Measurements from ENCODE around the gene CPNE8.

CPNE8 gene

GRCh38 chr12:38744041-38744440, 161.3 kb downstream of the CPNE8 start:
- TF ChIP-seq YY1 (IDR thresholded peaks at IDR 0.05; ENCODE audit: low read depth), result no peak

- TF ChIP-seq YY1 (IDR thresholded peaks at IDR 0.05; ENCODE audit: low read depth) (no peak), USF1 (IDR thresholded peaks at IDR 0.05) (no peak), NFIC (IDR thresholded peaks at IDR 0.05) (no peak), EP300 (IDR thresholded peaks at IDR 0.05; ENCODE audit: borderline replicate concordance) (no peak), RAD21 (IDR thresholded peaks at IDR 0.05; ENCODE audit: low read depth) (no peak), TCF12 (IDR thresholded peaks at IDR 0.05; ENCODE audit: low read depth) (no peak), REST (IDR thresholded peaks at IDR 0.05; ENCODE audit: low read depth) (no peak), TAF1 (IDR thresholded peaks at IDR 0.05; ENCODE audit: low read depth) (no peak), CREB1 (IDR thresholded peaks at IDR 0.05; ENCODE audit: low read depth) (no peak), CEBPB (IDR thresholded peaks at IDR 0.05) (no peak), EGR1 (IDR thresholded peaks at IDR 0.05) (no peak), TEAD4 (IDR thresholded peaks at IDR 0.05) (no peak), FOXM1 (IDR thresholded peaks at IDR 0.05; ENCODE audit: borderline replicate concordance, low read depth) (no peak), ZBTB7A (IDR thresholded peaks at IDR 0.05; ENCODE audit: low read depth) (no peak)
- TF ChIP-seq, protein P1, sequence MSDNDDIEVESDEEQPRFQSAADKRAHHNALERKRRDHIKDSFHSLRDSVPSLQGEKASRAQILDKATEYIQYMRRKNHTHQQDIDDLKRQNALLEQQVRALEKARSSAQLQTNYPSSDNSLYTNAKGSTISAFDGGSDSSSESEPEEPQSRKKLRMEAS (IDR thresholded peaks at IDR 0.05), result no peak
These were observed 168.6 kb downstream of the CPNE8 start for GRCh38 chr12:38736821-38737220.

DNA sequence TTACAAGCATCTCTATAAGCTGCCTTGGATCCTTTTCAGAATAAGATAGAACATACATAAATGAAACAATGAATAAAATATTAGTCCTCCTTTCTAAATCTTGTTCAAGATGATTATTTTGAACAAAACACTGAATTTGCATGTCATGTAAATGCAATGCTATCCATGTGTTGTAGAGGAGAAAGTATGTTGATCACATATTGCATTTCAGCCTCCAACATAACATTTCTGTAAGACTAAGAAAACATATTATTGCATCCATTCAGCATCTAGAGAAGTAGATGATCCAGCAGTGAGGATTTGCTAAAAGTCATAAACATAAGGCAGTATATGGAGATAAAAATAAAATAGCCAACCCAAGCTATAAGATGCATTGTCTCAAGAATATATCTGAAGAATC, 172.6 kb downstream of the CPNE8 start:
- TF ChIP-seq NFIC (IDR thresholded peaks at IDR 0.05) (no peak), CEBPB (IDR thresholded peaks at IDR 0.05) (no peak), RAD21 (IDR thresholded peaks at IDR 0.05; ENCODE audit: low read depth) (no peak), REST (IDR thresholded peaks at IDR 0.05; ENCODE audit: low read depth) (no peak), ZBTB7A (IDR thresholded peaks at IDR 0.05; ENCODE audit: low read depth) (no peak), CREB1 (IDR thresholded peaks at IDR 0.05; ENCODE audit: low read depth) (no peak), FOXM1 (IDR thresholded peaks at IDR 0.05; ENCODE audit: borderline replicate concordance, low read depth) (no peak), YY1 (IDR thresholded peaks at IDR 0.05; ENCODE audit: low read depth) (no peak), USF1 (IDR thresholded peaks at IDR 0.05) (no peak), EP300 (IDR thresholded peaks at IDR 0.05; ENCODE audit: borderline replicate concordance) (no peak), TEAD4 (IDR thresholded peaks at IDR 0.05) (no peak), EGR1 (IDR thresholded peaks at IDR 0.05) (no peak), TAF1 (IDR thresholded peaks at IDR 0.05; ENCODE audit: low read depth) (no peak), TCF12 (IDR thresholded peaks at IDR 0.05; ENCODE audit: low read depth) (no peak)
- TF ChIP-seq, protein P1 (IDR thresholded peaks at IDR 0.05), result no peak

DNA sequence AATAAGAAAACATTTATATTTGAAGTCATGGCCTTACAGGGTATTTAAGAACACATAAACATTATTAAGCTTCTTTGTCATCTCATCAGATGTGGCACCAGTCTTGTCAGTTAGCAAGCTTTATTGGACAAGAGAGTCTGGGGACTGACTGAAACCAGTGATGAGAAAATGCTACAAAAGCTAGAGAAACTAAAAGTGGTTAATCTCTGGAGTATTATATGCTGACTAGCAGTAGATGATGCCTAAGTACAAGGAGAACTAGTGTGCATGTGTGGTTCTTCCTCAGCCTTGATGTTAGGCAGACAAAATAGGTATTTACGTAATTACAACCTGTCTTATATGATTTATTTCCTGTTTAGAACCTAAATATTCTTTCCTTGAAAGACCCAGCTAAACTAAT, 176.5 kb downstream of the CPNE8 start:
- TF ChIP-seq USF1 (IDR thresholded peaks at IDR 0.05) (no peak), RAD21 (IDR thresholded peaks at IDR 0.05; ENCODE audit: low read depth) (no peak), CEBPB (IDR thresholded peaks at IDR 0.05) (no peak), FOXM1 (IDR thresholded peaks at IDR 0.05; ENCODE audit: borderline replicate concordance, low read depth) (no peak), EGR1 (IDR thresholded peaks at IDR 0.05) (no peak), REST (IDR thresholded peaks at IDR 0.05; ENCODE audit: low read depth) (no peak), NFIC (IDR thresholded peaks at IDR 0.05) (no peak), YY1 (IDR thresholded peaks at IDR 0.05; ENCODE audit: low read depth) (no peak), EP300 (IDR thresholded peaks at IDR 0.05; ENCODE audit: borderline replicate concordance) (no peak), ZBTB7A (IDR thresholded peaks at IDR 0.05; ENCODE audit: low read depth) (no peak), TCF12 (IDR thresholded peaks at IDR 0.05; ENCODE audit: low read depth) (no peak), TEAD4 (IDR thresholded peaks at IDR 0.05) (no peak), CREB1 (IDR thresholded peaks at IDR 0.05; ENCODE audit: low read depth) (no peak), TAF1 (IDR thresholded peaks at IDR 0.05; ENCODE audit: low read depth) (no peak)
- TF ChIP-seq, protein P1 (IDR thresholded peaks at IDR 0.05), result no peak

All from Ishikawa (cell line).